ENCODE data around the gene PPP1R27. TPM values are rescaled to one million over a fixed set of nuclear protein-coding genes. Genes with fewer than 3 reads are reported as not detected.

Gene PPP1R27
- total and polyA plus RNA-seq, 9 donors, result 0.22 TPM; not detected in 8

DNA sequence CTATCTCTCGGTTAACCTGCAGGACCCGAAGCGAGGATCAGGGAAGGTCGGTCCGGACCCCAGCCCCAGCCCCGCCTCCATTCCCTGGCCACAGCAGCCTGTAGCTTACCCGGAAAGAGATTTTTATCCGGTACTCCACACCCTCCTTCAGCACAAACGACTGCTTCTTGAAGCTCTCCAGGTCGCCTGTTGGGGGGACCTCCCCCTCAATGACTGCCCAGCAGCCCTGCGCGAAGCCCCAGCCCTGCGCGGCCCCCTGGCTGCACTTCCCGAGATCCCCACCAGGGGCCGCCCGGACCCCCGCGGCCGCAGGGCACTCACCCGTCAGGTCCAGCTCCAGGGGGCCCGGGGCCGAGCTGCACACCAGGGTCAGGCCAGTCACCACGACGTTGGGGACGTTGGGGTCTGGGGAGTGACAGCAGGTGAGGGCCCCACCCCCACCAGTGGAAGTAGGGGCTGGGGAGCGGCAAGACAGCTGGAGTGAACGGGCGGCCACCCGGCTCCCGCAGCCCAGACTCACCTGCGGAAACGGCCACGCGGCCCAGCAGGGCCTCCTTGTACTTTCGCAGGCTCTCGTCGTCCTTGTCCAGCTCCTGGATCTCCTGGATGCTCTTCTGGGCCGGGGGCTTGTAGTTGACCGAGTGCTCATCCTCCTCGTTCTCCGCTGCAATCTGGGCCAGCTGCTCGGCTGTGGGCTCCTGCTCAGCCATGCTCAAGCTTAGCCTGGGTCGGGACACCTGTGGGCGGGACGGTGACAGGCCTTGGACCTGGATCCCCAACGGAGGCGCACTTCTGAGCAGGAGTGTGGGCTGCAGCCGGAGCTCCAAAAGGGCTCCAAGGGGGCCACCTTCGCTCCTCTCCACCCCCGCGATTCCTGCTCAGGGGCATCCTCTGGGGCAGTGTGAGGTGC is 34.6 kb upstream of the PPP1R27 start:
- TF ChIP-seq, protein P1, sequence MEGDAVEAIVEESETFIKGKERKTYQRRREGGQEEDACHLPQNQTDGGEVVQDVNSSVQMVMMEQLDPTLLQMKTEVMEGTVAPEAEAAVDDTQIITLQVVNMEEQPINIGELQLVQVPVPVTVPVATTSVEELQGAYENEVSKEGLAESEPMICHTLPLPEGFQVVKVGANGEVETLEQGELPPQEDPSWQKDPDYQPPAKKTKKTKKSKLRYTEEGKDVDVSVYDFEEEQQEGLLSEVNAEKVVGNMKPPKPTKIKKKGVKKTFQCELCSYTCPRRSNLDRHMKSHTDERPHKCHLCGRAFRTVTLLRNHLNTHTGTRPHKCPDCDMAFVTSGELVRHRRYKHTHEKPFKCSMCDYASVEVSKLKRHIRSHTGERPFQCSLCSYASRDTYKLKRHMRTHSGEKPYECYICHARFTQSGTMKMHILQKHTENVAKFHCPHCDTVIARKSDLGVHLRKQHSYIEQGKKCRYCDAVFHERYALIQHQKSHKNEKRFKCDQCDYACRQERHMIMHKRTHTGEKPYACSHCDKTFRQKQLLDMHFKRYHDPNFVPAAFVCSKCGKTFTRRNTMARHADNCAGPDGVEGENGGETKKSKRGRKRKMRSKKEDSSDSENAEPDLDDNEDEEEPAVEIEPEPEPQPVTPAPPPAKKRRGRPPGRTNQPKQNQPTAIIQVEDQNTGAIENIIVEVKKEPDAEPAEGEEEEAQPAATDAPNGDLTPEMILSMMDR (IDR thresholded peaks at IDR 0.05), result peak; percentile 85 to 88 (median 88)
- no peak for TF ChIP-seq EP300 (IDR thresholded peaks at IDR 0.05)
- Histone ChIP-seq H3K27me3 (no peaks in the 10 kb centered on the region), H3K36me3 (no peaks in the 10 kb centered on the region), H3K4me1 (ENCODE audit: insufficient read depth) (peaks cover 12% of the 10 kb centered on the region), H3K9me3 (no peaks in the 10 kb centered on the region), H3K4me3 (peak overlapping the region; percentile 90), H3K27ac (peak overlapping the region; percentile 87 to 95)
- peak; percentile 41 to 78 (median 64) for DNase-seq
- WGBS, 3 donors, result 20 to 34% (median 20%) methylated on average over 41 to 52 of the region's 52 CpGs
- intact Hi-C loops (cut with DNase I), result no loop called here

GRCh38 chr17:81868674-81869220 is 33.9 kb upstream of the PPP1R27 start:
- WGBS, 3 donors, result 34 to 37% (median 37%) methylated on average over 29 to 30 of the region's 30 CpGs
- peak; percentile 61 to 75 (median 62) for DNase-seq
- H3K36me3 ChIP-seq, result no peaks in the 10 kb centered on the region
- no peak for TF ChIP-seq POLR2A (IDR thresholded peaks at IDR 0.05)
- TF ChIP-seq, protein P1 (IDR thresholded peaks at IDR 0.05), result no peak
- TF ChIP-seq EP300 (IDR thresholded peaks at IDR 0.05), result no peak
- peak overlapping the region in 1 of 2 donors; percentile 95 for H3K27ac ChIP-seq
- H3K27me3 ChIP-seq, result no peaks in the 10 kb centered on the region
- H3K4me3 ChIP-seq, result no peak overlapping the region
- intact Hi-C loops (cut with DNase I), result no loop called here
- no peaks in the 10 kb centered on the region for H3K9me3 ChIP-seq
- H3K4me1 ChIP-seq (ENCODE audit: insufficient read depth), result peaks cover 12% of the 10 kb centered on the region

- 35 to 50% (median 35%) methylated on average over 18 to 28 of the region's 28 CpGs for WGBS, 3 donors
- Histone ChIP-seq H3K27ac (peak overlapping the region in 1 of 2 donors; percentile 18), H3K4me3 (no peak overlapping the region), H3K36me3 (no peaks in the 10 kb centered on the region), H3K4me1 (ENCODE audit: insufficient read depth) (peaks cover 12% of the 10 kb centered on the region), H3K9me3 (no peaks in the 10 kb centered on the region), H3K27me3 (no peaks in the 10 kb centered on the region)
- intact Hi-C loops (cut with DNase I), result no loop called here
- DNase-seq, result peak in 2 of 5 donors; percentile 44 to 55
- no peak for TF ChIP-seq EP300 (IDR thresholded peaks at IDR 0.05)
- TF ChIP-seq POLR2A (IDR thresholded peaks at IDR 0.05), result no peak
- TF ChIP-seq, protein P1 (IDR thresholded peaks at IDR 0.05), result no peak
Observed at GRCh38 chr17:81867991-81868673, 33.3 kb upstream of the PPP1R27 start.

DNA sequence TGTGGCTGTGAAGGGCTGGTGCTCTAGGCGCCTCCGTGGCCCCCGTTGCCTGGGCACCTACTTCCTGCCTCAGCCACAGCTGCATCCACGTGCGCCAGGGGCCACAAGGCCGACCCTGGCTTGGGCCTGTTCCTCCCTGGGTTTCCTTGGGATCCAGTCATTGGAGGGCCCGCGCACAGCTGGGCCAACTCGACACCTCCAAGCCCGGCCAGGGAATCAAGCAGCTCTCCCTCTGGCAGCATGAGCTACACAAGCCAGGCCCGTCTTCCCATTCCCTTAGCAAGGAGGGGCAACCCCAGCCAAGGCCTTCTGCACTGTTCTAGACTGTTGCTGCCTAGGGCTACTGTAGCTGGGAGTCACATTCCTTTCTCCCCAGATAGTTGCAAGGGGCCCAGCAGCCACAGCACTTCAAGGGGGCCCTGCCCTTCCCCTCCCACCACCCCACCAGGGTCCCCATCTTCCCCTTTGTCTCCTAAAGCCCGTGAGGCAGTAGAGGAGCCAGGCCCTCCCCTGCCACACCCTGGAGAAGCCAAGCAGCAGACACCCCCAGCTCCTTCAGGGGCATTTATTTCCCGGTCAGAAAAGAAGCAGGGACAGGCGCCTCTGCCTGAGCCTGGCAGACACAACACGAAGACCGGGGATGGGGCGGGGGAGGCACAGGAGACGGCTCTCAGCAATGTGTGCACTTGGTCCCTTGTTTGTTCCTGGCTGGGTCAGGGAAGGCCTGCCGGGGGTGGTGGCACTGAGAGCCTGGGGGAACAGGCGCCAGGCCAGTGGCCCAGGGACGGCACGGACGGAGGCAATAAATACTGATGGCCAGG is 32.5 kb upstream of the PPP1R27 start:
- H3K9me3 ChIP-seq, result no peaks in the 10 kb centered on the region
- TF ChIP-seq EP300 (IDR thresholded peaks at IDR 0.05) (no peak), POLR2A (IDR thresholded peaks at IDR 0.05) (no peak)
- TF ChIP-seq, protein P1 (IDR thresholded peaks at IDR 0.05), result no peak
- H3K4me1 ChIP-seq (ENCODE audit: insufficient read depth), result peaks cover 10% of the 10 kb centered on the region
- H3K4me3 ChIP-seq, result no peak overlapping the region
- 27 to 35% (median 27%) methylated on average over 23 of the region's 23 CpGs for WGBS, 3 donors
- H3K27ac ChIP-seq, result no peak overlapping the region
- no peaks in the 10 kb centered on the region for H3K36me3 ChIP-seq
- peak in 4 of 5 donors; percentile 35 to 71 (median 52) for DNase-seq
- intact Hi-C loops (cut with DNase I), result no loop called here
- no peaks in the 10 kb centered on the region for H3K27me3 ChIP-seq

All from ovary (tissue), 9 donors.